ENCODE data around the gene TMEM178B. TPM values are rescaled to one million over a fixed set of nuclear protein-coding genes. Genes with fewer than 3 reads are reported as not detected.

Gene TMEM178B
- total and polyA plus RNA-seq, 2 of the 4 experiments (the other 2 are of a cell fraction), result under 0.01 to 0.05 TPM

DNA sequence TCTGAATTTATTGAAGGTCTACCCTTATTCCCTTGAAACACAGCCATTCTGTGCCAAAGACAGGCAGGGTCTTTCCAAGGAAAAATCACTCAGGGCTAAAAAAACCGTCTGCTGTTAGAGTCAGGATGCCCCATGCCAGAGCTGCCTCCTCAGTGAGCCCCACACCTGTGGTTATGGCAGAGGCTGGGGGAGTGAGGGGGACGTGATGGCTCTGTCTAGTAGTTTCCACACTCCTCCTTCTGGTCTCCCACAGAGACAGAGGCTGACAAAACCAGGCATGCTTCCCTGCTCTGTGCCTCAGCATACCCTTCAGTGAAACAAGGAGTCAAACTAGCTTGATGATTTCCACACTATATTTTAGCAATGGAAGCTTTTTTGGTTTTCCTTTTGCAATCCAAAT is 365.3 kb downstream of the TMEM178B start:
- no peak overlapping the region for H3K27ac ChIP-seq (ENCODE audit: insufficient read depth, low read length)
- H3K23ac ChIP-seq (ENCODE audit: low read depth, low read length), result no peak overlapping the region
- no peak overlapping the region for H3K14ac ChIP-seq (replicated peaks; ENCODE audit: low read depth, low read length)
- H3K4me3 ChIP-seq (ENCODE audit: insufficient read depth, low read depth, low read length), result no peak overlapping the region
- H3K18ac ChIP-seq (ENCODE audit: low read depth, low read length), result no peak overlapping the region
- in situ Hi-C loops (cut with MboI; ENCODE audit: low sequenced_read_pairs) (no loop called here), dilution Hi-C loops (cut with HindIII; ENCODE audit: low sequenced_read_pairs, unreplicated experiment) (no loop called here), intact Hi-C loops (cut with micrococcal nuclease) (no loop called here)
- no peak for ATAC-seq (ENCODE audit: low read depth)
- H3K79me1 ChIP-seq (ENCODE audit: low read depth in 1 of 2, low read length in 2 of 2), result no peaks in the 10 kb centered on the region
- no peaks in the 10 kb centered on the region for H3K9me1 ChIP-seq (ENCODE audit: insufficient read depth, low read length)
- H2AK9ac ChIP-seq (replicated peaks; ENCODE audit: low read depth, low read length, poor library complexity), result no peak overlapping the region
- H3K56ac ChIP-seq (ENCODE audit: extremely low read depth, insufficient read depth, low read length), result no peak overlapping the region
- no peak overlapping the region for H2BK20ac ChIP-seq (ENCODE audit: low read depth, low read length)
- no CpG with 5 or more reads among the region's 2 CpGs for WGBS, 2 experiments (ENCODE audit: extremely low coverage in 2 of 2, insufficient read length in 1 of 2)
- no peak overlapping the region for H3K4me2 ChIP-seq (ENCODE audit: low read depth, low read length)
- H3K4me1 ChIP-seq (ENCODE audit: control insufficient read depth, insufficient read depth, low read length), result no peaks in the 10 kb centered on the region
- TF ChIP-seq CHD1 (IDR thresholded peaks at IDR 0.05; ENCODE audit: low read depth, low read length) (no peak), BHLHE40 (IDR thresholded peaks at IDR 0.05; ENCODE audit: low read depth, low read length) (no peak), RCOR1 (IDR thresholded peaks at IDR 0.05; ENCODE audit: insufficient replicate concordance, low read length) (no peak), CTCF (conservative IDR thresholded peaks at IDR 0.05; ENCODE audit: low read depth, low read length) (no peak), MAZ (IDR thresholded peaks at IDR 0.05; ENCODE audit: borderline replicate concordance, low read depth, low read length) (no peak), CEBPB (IDR thresholded peaks at IDR 0.05; ENCODE audit: low read depth, low read length) (no peak), ELK1 (IDR thresholded peaks at IDR 0.05; ENCODE audit: borderline replicate concordance, low read depth, low read length) (no peak), RFX5 (IDR thresholded peaks at IDR 0.05; ENCODE audit: low read depth, low read length) (no peak), FOS (IDR thresholded peaks at IDR 0.05; ENCODE audit: low read depth, low read length) (no peak)
- no TSS peak for BruUV-seq (replicated peaks)
- H2AFZ ChIP-seq (replicated peaks; ENCODE audit: low read length, poor library complexity), result no peak overlapping the region
- no peak overlapping the region for H3K9ac ChIP-seq (ENCODE audit: low read depth, low read length)
- H2BK15ac ChIP-seq (ENCODE audit: low read depth, low read length), result no peak overlapping the region
- H3K36me3 ChIP-seq (ENCODE audit: control insufficient read depth, insufficient read depth, low read length), result no peaks in the 10 kb centered on the region
- DNase-seq, result no peak
- no peak overlapping the region for H4K8ac ChIP-seq (ENCODE audit: low read depth in 2 of 2, low read length in 2 of 2)
- no peak overlapping the region for H3K4ac ChIP-seq (ENCODE audit: low read depth, low read length)
- peaks cover 12% of the 10 kb centered on the region; the same call in 1 of the 2 replicates for H3K9me3 ChIP-seq (ENCODE audit: control insufficient read depth, insufficient read depth, low read length)
- no peak overlapping the region for H2AK5ac ChIP-seq (ENCODE audit: low read depth, low read length)
- H2BK5ac ChIP-seq (ENCODE audit: low read depth, low read length, poor library complexity, severe bottlenecking), result no peak overlapping the region
- POLR2A ChIA-PET (ENCODE audit: unreplicated experiment), result no interaction called here
- H4K91ac ChIP-seq (ENCODE audit: insufficient read depth, low read depth, low read length), result no peak overlapping the region
- H4K5ac ChIP-seq (ENCODE audit: low read depth, low read length), result no peak overlapping the region
- H3K27me3 ChIP-seq (ENCODE audit: control insufficient read depth, insufficient read depth, low read length), result no peaks in the 10 kb centered on the region
- CTCF ChIA-PET, result no interaction called here
- no peaks in the 10 kb centered on the region for H4K20me1 ChIP-seq (ENCODE audit: insufficient read depth, low read length)
- no peak overlapping the region for H2BK120ac ChIP-seq (ENCODE audit: low read depth, low read length)

All from IMR-90 (cell line).